ENCODE results near the gene VEGFB.

GRCh38 chr11:64238999-64239398, 4.6 kb downstream of the VEGFB start:
- no peak for TF ChIP-seq POLR2AphosphoS5 (IDR thresholded peaks at IDR 0.05; ENCODE audit: low read depth, low read length)
- TF ChIP-seq TAF1 (IDR thresholded peaks at IDR 0.05; ENCODE audit: borderline replicate concordance, insufficient read depth, low read length), result no peak
- TF ChIP-seq SIN3A (IDR thresholded peaks at IDR 0.05; ENCODE audit: borderline replicate concordance, insufficient read depth, low read length), result no peak
- TF ChIP-seq REST (IDR thresholded peaks at IDR 0.05; ENCODE audit: insufficient read depth in 1 of 2, low read depth in 2 of 2, low read length in 2 of 2), result no peak

All from PFSK-1 (cell line).